Liver (tissue), 3 donors: ENCODE results near the gene TOLLIP.
"Not testable (repeated sequence)": the region's sequence is repeated elsewhere in the genome, so short reads cannot be mapped to it uniquely, and the experiment has no call there.

Experiments
- JUND ChIP-seq, 2 donors: IDR thresholded peaks; 2 replicates each; pipeline ENCODE4 v1.6.1; 2016; ENCODE audit warnings: antibody characterized with exemption in 2 of 2
- REST ChIP-seq: IDR thresholded peaks from 2 replicates; pipeline ENCODE4 v1.6.1; 2016; ENCODE audit warnings: antibody characterized with exemption, mild to moderate bottlenecking
- YY1 ChIP-seq: IDR thresholded peaks from 2 replicates; pipeline ENCODE4 v1.6.1; 2016; ENCODE audit warnings: antibody characterized with exemption, mild to moderate bottlenecking
- TF ChIP-seq, protein P1 (sequence below): fragments of 150-350 bp; IDR thresholded peaks from 2 replicates; pipeline ENCODE4 v1.5.1; 2017; ENCODE audit warnings: improper control_type of control experiment, low read depth, low read length; ENCODE audit not compliant: missing input control
- TF ChIP-seq, protein P2 (sequence below): IDR thresholded peaks from 2 replicates; pipeline ENCODE4 v1.6.1; 2016; ENCODE audit warnings: antibody characterized with exemption
- TF ChIP-seq, protein P3 (sequence below): IDR thresholded peaks from 2 replicates; pipeline ENCODE4 v1.6.1; 2016; ENCODE audit warnings: antibody characterized with exemption
- TF ChIP-seq, protein P4 (sequence below): IDR thresholded peaks from 2 replicates; pipeline ENCODE4 v1.6.1; 2016; ENCODE audit warnings: antibody characterized with exemption
- donor health status: healthy.
- donor health status: healthy.

DNA sequence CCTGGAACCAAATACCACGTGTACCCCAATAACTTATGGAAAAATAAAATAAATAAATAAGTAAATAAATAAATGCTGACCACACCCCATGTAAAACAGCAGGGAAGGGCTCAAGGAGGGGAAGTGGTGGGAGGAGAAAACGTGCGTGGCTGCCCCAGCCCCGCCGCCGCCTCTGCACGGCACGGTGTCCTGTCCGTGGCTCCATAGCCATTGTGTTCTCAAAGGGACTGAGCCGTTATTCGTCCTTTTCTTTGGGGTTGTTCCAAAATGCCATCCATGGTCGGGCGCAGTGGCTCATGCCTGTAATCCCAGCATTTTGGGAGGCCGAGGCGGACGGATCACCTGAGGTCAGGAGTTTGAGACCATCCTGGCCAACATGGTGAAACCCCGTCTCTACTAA is 49.5 kb upstream of the TOLLIP start:
- TF ChIP-seq, protein P1, sequence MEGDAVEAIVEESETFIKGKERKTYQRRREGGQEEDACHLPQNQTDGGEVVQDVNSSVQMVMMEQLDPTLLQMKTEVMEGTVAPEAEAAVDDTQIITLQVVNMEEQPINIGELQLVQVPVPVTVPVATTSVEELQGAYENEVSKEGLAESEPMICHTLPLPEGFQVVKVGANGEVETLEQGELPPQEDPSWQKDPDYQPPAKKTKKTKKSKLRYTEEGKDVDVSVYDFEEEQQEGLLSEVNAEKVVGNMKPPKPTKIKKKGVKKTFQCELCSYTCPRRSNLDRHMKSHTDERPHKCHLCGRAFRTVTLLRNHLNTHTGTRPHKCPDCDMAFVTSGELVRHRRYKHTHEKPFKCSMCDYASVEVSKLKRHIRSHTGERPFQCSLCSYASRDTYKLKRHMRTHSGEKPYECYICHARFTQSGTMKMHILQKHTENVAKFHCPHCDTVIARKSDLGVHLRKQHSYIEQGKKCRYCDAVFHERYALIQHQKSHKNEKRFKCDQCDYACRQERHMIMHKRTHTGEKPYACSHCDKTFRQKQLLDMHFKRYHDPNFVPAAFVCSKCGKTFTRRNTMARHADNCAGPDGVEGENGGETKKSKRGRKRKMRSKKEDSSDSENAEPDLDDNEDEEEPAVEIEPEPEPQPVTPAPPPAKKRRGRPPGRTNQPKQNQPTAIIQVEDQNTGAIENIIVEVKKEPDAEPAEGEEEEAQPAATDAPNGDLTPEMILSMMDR, result not testable (repeated sequence)
- TF ChIP-seq, protein P2, sequence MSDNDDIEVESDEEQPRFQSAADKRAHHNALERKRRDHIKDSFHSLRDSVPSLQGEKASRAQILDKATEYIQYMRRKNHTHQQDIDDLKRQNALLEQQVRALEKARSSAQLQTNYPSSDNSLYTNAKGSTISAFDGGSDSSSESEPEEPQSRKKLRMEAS, result not testable (repeated sequence)
- not testable (repeated sequence) for TF ChIP-seq JUND (IDR thresholded peaks at IDR 0.05); YY1; REST
- TF ChIP-seq, protein P3, sequence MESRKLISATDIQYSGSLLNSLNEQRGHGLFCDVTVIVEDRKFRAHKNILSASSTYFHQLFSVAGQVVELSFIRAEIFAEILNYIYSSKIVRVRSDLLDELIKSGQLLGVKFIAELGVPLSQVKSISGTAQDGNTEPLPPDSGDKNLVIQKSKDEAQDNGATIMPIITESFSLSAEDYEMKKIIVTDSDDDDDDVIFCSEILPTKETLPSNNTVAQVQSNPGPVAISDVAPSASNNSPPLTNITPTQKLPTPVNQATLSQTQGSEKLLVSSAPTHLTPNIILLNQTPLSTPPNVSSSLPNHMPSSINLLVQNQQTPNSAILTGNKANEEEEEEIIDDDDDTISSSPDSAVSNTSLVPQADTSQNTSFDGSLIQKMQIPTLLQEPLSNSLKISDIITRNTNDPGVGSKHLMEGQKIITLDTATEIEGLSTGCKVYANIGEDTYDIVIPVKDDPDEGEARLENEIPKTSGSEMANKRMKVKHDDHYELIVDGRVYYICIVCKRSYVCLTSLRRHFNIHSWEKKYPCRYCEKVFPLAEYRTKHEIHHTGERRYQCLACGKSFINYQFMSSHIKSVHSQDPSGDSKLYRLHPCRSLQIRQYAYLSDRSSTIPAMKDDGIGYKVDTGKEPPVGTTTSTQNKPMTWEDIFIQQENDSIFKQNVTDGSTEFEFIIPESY, result not testable (repeated sequence)
- TF ChIP-seq, protein P4, sequence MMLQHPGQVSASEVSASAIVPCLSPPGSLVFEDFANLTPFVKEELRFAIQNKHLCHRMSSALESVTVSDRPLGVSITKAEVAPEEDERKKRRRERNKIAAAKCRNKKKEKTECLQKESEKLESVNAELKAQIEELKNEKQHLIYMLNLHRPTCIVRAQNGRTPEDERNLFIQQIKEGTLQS, result not testable (repeated sequence)
